NCI-H146 treated with DMSO at 0.1 percent for 48 hours (cell line): Measurements from ENCODE around the gene ITGA11.

Experiments used
- DNase-seq: peaks from one replicate; lab custom pipeline; 2025; ENCODE audit not compliant: unreplicated experiment; lab: John Stamatoyannopoulos, UW

Gene ITGA11

DNA sequence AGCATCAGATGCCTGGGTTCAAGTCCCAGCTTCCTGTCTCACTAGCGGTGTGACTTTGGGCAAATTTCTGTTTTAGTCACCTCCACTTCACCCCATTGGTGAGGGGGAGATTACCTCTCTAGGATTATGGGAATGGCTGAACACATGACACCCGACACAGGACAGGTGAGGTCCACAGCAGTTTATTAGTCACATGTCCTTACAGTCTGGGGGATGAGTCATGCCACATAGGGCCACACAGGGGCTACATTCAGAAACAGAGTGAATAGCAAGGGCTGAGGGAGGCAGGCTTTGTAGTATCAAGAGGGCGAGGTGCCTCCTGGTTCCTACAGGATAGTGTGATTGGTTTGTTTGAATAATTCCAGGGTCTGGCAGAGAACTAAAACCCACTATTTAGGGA lies 15.2 kb upstream of the ITGA11 start:
- DNase-seq: no peak

DNA sequence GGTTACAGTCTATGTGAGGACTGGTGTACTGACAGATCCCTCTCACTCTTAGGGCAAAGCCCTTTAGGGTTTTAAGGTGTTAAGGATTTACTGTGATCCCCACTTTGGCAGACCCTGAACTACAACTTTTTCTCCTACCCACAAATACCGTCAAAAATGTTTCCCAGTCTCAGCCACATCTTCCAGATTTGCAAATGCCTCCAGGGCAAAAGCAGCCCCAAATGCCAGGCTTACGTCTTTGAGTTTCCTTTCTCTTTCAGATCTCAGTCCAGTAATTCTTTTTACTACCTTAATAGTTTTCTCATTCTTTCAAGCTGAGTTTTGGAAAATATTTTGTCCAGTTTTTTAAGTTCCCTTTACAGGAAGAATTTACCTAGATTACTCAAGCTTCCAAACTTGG lies 13.4 kb upstream of the ITGA11 start:
- DNase-seq: no peak

DNA sequence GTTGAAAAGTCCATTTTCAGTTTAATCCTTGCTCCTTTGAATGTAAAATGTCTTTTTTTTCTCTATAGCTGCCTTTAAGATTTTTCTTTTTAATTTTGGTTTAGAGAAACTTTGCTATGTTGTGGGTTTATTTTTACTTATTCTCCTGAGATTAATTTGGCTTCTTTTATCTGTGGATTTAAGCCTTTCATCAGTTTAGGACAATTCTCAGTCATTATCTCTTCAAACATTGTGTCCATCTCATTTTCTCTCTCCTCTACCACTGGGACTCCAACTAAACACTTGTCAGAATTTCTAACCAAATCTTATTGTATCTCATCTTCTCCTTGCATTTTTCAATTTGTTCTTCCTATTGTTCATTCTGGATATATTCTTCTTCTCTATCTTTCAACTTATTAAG lies 12.4 kb upstream of the ITGA11 start:
- no peak for DNase-seq

DNA sequence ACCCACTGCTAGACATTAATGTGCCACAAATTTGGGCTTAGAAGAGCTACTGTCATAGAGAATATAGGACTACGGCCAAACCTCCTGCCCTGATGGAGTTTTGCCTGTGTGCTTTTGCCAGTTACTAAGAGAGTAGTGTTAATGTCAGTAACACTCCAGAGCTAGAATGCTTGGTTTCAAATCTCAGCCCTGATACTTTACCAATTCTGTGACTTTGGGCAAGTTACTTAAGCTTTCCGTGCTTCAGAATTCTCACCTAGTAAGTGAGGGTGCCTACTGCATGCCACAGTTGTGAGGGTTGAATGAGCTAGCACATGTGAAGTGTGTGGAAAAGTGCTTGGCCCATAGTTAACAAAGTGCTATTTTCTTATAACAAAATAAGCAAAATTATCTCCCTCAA lies 10.9 kb upstream of the ITGA11 start:
- DNase-seq: no peak

DNA sequence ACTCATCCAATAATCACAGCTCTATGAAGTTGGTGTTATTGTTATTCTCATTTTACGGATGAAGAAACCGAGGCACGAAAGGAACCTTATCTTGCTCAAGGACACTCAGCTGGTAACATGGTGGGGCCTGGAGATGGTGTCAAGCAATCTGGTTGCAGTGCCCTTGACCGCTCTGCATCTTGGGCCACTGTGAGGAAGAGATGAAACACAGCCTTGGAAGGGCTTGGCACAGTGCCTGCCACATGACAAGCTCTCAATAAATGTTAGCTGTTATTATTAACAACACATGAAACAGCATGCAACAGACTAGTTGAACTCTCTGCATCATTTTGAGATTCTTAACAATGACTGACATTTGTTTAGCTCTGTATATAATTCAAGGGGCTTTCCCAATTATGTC lies 10.1 kb upstream of the ITGA11 start:
- no peak for DNase-seq

DNA sequence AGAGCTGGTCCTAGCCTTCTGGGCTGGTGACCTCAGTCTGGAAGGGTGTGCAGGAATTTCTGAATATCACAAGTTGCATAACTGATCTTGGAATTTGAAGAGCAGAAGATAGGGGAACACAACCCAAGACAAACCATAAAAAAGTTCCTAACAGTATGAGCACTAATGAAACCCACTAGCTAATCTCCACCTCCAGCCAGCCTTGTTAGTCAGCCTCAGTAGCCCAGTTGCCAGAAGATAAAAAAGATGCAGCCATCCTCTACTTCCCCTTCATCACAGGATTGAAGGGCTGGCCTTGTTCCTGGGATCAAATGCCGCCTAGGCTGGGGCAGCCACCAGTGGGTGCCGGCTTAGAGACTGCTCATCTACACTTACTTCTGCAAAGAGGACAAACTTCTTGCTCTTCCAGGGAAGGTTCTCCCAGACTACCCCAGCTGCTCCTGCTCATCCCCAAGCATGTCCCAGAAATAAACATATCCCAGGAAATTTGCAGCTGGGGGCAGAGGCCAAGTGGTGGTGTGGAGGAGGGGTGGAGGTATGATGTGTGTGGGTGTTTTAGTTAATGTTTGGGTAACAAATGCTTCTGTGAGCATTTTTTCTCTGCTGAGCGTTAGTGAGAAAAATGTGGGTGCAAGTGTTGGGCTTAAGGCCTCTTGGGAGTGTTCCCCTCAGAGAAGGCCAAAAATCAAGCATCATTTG lies 9.2 kb upstream of the ITGA11 start:
- DNase-seq: no peak

DNA sequence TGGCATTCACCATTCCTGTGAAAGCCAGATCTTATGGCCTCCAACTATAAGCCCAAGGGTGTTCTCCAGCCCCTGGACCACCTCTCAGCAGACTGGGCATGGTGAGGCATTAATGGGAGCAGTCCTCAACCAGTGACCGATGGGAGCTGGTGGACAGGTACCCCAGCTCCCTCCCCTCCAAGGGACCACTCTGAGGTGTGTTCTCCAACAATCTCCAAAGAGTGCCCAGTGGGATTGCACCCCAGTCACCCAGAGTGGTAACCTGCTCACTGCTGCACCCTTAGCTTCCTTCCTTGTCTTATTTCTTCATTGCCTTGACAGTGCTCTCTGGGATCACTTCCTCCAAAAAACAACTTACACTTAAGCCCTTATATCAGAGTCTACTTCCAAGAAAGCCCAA lies 8.2 kb upstream of the ITGA11 start:
- DNase-seq: no peak

DNA sequence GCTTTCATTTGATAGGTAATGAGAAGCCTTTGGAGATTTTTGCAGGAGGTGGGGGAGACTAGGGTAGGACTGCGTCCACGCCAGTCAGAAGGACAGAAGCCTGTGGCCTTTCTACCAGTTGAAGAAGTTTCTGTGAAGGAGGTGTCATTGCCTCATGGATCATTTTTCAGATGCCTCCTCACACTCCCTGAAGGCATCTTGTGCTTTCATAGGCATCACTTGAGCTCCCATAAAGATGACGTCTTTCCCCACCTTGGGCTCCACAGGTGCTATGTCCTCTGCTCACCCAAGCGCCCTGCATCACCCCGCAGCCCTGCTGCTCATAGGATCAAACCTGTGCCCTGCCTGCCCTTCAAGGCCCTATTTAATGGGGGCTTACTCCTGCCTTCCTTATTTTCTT lies 7.5 kb upstream of the ITGA11 start:
- DNase-seq: no peak

DNA sequence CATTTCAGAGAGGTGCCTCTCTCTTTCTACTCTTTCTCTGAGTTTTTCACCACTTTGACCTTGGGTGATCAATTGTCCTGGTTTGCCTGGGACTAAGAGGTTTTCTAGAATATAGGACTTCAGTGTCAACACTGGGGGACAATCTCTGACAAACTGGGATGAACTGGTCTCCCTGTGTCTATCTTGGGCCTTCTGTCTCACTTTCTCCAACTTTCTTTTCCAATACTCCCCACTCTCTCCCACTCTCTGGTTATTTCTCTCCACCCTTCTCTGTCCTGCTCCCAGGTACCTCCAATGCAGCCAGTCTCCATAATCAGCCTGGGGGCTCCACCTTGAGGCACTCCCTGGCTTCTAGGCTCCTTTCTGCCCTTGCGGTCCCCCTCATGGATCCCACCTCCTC lies 4.7 kb upstream of the ITGA11 start:
- DNase-seq: no peak

DNA sequence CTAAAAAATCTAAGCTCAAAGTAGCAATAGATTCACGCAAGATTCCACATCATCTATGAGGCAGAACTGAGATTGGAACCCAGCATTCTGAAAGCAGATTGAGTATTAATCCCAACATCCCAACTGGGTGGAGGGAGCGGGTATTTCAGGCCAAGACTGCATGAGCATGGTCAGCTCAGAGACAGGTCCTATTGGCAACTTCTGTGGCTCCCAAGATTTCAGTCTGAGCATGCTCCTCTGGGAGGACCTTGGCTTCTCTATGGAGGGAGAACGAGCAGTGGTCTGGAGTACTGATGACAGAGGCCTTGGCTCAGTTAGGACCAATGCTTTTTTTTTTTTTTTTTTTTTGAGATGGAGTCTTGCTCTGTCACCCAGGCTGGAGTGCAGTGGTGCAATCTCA lies 4.0 kb upstream of the ITGA11 start:
- no peak for DNase-seq

DNA sequence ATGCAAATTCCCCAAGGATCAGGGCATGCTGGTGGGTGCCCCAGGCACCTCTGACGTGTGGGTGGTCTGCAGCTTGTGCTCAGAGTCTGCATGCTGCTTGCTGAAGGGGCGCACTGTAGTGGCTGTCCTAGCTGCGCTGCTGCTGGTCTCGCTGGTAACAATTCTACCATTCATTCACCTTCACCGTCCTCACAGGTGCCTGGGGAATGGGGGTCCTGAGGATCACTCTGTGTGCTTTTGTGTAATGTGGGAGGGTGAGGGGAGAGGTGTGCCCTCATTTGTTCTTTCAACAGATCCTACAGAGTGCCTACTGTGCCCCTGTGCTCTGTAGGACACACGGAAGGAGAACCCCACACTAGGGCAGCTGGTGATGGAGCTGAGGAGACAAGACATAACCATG lies 2.1 kb upstream of the ITGA11 start:
- no peak for DNase-seq

DNA sequence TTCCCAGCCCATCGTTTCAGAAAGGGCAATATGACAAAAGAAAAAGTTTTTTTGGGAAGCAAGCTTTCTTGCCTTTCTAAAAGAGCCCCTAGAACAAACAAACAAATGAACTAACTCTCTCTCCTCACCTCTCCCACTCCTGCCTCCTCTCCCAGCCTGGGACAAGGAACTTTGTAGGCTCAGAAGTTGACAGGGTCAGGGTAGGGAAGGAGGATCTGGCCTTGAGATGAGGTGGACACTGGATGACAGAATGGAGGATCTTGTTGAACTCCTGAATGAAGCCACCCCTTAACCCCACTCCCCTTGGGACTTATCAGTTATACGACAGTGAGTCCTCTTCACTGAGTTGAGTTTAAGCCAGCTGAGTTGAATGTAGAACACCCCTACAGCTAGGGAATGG lies 1.6 kb upstream of the ITGA11 start:
- DNase-seq: no peak

DNA sequence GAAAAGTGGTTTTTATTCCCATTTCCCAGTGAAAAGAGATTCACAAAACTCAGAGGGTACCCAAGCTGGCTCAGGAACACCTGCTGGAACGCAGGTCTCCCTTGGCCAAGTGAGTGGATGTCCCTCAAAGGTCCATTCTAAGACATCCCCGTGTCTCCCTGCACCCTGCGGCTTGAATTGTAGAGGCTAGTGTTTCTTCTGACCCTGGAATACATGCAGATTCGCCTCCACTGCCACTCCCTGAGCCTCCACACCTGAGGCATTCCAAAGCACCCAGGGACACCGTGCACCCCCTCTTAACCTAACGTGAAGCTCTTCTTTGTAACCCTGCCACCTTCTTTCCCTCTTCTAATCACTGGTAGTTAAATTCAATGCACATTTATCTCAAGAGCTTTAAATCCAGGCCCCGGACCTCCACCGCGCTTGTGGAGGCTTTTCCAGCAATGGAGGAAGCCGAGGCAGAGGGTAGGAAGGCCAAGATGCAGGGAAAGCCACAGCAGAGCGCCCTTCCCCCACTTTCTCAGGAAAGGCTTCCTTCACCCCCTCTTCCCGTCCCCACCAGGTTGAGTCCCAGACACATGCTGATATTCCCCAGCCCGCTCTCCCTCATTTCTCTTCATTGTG lies 590 bp upstream of the ITGA11 start:
- no peak for DNase-seq

DNA sequence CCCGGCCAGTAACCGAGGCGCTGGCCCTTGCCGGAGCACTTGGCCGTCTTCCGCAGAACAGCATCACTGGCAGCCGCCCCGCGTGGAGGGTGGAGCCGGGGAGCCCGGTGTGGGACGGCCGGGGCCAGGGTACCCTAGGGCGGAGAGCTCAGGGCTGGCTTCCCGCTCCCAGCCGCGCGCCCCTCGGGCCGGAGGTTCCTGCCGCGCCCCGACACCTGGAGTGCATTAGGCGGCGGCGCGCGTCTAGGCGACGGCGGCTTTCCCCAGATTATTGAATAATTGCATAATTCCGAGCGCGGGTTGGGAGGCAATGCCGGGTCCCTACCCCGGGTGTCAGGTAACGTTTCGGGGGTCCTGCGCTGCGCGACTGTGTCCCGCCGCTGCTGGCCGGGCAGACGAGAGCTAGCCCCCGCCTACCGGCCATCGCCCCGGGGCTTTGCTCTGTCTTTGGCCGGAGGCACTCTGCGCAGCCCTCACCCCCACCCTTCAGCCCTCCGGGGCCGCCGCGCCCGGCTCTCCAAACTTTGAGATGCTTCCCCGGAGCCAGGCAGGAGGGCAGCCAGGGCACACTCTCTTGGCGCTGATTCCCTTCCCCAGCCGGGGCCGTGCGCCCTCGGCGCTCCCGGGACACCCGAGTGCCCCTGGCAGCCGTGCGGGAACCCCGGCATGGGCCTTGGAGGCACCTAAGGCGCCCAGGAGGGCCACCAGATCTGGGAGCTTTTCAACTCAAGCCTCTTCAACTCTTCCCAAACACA lies 749 bp downstream of the ITGA11 start:
- no peak for DNase-seq

DNA sequence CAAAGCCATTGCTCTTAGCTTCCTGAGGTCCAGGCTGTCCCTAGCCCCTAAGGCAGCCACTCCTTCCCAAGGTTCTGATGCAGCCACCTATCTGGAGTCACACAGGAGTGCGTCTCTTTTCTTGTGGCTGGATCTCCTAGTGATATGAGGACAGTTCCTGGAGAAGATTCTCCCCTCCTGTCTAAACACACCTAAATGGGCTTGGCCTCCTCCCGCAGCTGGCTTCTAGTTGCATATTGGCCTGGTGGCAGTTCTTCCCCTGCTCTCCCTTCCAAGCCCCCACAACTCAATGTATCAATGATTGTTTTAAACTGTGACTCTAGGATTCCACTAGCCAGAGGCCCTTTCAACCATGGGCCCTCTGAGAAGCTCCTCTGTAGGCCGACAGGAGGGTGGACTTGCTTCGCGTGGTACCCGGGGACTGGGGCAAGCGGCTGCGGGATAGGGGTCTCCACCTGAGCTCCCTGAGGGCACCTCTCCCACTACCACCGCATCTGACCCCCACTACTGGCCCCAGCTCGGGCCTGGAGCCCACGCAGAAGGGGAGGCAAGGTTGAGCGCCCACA lies 1.4 kb downstream of the ITGA11 start:
- no peak for DNase-seq

DNA sequence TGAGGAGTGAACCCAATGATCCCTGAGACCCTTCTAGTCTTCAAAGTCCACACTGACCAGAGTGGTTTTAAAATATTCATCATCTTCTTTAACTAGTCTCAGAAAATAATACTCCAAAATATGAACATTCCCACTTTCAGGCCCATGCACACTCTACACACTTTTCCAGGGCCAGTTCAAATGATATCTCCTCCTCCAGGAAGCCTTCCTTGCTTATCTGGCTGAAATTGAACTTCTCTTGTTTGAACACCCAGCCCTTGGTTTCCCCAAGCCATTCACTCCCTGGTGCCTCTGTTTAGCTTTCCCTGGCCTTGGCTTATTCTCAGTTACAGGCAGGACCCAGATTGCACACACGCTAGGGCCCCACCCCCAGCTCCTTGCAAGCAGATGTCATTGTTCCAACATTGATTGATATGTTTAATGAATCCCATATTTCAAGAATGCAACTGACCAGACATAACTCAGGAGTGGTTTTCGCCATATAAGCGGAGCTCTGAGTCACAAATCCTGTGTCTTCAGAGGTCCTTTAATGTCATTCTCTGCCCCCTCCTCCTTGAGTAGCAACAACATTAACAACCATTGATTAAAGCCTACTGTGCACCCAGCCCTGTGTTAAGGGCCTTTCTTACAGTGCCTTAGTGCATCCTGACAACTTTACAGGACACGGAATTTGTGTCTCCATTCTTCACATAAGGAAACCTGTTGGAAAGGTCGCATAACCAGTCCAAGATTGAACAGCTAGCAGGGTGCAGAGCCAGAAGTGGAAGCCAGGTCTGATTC lies 2.1 kb downstream of the ITGA11 start:
- DNase-seq: no peak

DNA sequence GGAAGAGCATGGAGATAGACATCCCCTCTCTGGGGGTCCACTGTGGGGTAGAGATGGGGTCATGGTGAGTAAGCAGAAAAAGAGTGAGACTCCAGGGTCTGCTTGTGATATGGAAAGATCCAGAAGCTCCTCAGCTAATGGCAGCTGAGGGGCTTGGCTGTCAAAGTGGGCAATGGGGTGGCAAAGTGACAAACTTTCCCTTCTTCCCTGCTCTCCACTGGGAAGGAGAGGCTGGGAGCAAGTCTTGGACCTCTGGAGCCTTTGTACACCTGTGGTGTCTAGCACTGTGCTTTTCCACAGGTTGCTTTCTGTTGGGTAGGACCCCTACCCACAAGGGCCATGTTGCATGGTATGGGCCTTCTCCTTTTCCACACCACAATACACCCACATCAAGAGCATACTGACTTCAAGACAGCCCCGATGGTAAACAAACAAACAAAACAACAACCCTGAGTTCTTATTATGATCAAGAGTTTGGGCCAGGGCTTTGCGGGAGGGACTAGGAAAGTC lies 3.5 kb downstream of the ITGA11 start:
- no peak for DNase-seq

DNA sequence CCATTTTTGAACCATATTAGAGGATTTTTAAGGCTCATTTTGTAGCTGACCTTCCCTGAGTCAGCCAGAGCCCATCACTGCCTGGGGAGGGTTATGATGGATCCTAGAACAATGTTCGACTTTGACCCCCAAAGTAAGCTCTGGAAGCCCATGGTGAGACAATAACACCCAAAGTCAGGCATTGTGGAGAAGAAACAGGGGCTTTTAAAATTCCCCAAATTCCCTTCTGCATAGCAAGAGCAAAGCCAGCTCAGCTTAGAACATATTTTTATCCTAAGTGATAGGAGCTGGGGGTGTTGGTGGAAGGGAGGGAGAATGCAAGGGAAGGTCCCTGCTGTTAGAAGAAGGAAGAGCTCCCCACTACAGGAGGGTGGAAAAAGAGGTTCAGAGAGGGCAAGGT lies 4.0 kb downstream of the ITGA11 start:
- no peak for DNase-seq

DNA sequence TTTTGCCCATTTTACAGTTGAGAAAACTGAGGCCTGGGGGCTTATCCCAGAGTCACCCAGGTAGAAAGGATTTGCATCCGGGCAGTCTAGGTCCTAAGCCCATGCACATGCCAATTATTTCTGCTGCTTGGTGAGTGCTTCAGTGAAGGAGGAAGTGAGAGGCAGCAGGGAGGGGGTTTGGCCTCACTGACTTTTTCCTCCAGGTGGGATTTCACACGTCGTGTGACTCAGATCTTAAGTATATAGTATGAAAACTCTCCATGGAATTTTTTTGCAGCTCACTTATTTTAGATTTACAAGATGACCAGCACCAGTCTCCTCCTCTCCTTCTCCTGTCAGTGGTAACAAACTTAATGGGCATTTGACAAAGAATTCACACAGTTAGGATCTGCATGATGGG lies 4.6 kb downstream of the ITGA11 start:
- DNase-seq: no peak

DNA sequence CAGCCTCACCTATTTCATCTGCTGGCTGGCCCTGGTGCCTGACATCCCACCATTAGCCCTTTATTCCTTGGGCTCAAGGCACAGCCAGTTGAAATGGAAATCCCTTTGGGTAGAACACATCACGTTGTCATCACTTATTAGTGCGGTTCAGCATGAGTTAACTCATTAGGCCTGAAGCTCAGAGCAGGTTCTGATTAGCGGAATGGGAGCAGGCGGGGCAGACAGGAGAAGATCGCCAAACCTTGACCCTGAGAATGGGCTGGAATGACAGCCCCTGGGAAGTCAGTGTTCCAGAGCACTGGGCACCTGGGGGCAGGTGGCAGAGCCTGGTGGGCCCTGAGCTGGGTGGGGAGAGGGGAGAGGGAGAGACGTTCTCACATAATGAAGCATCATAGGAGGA lies 5.8 kb downstream of the ITGA11 start:
- no peak for DNase-seq

DNA sequence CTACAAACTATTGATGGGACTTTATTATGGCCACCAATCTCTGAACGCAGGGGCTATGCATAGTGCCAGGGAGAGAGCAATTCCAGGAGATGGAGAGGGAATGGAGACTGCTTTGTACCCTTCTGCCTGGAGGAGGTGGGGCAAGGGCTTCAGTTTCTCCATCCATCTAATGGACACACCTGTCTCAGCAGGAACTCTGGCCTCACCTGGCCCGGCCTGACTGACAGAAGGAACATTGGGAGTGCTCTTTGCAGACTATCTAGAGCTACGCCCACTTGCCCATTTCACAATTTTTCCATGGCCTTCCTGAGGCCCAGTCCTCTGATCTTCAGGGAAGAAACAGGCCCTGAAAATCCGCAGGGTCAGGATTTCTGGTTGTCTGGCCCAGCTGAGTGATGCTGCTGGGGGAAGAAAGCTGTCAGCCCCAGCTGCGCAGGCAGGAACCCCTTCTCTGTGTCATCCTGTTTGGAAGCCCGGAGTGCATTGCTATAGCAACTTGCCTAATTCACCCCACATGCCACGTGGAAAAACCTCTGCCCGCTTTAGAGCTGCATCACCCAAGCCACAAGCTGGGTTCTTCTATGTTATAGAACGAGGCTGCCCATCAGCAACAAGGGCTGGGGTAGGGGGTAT lies 6.4 kb downstream of the ITGA11 start:
- DNase-seq: no peak
